ENCODE results near the gene CMSS1. TPM values are rescaled to one million over a fixed set of nuclear protein-coding genes. Genes with fewer than 3 reads are reported as not detected.

CMSS1 gene
- total RNA-seq, 1 experiment from 2014 or later = 98.6 TPM

DNA sequence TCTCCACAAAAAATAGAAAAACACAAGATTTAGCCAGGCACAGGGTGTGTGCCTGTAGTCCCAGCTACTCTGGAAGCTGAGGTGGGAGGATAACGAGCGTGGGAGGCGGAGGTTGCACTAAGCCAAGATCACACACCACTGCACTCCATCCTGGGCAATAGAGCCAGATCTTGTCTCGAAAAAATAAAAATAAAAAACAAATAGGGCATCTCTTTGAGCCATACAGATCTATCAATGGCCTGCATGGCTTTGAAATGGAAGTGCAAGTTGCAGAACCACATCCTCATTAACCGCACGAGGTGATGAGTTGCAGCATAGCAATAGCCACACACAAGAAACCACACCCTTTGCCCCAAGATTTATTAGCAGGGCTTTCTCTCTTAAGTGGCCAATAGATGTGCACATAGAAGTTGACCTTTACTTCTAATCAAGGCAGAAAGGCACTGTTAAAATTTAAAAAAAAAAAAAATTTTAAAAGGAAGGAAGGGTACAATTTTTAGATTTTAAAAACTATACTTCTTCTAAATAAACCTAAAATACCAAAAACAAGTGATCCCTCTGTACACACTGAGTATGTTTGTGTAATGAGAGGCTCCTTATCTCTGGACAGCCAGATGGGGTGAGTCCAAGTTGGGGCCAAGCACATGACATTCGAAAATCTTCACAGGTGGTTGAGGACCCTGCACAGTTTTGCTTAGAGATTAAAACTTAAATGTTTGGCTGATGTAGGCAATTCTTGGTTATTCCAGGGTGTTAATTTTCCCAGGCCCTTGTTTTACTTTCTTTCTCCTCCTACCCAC lies 243.2 kb downstream of the CMSS1 start:
- TF ChIP-seq, protein P1, sequence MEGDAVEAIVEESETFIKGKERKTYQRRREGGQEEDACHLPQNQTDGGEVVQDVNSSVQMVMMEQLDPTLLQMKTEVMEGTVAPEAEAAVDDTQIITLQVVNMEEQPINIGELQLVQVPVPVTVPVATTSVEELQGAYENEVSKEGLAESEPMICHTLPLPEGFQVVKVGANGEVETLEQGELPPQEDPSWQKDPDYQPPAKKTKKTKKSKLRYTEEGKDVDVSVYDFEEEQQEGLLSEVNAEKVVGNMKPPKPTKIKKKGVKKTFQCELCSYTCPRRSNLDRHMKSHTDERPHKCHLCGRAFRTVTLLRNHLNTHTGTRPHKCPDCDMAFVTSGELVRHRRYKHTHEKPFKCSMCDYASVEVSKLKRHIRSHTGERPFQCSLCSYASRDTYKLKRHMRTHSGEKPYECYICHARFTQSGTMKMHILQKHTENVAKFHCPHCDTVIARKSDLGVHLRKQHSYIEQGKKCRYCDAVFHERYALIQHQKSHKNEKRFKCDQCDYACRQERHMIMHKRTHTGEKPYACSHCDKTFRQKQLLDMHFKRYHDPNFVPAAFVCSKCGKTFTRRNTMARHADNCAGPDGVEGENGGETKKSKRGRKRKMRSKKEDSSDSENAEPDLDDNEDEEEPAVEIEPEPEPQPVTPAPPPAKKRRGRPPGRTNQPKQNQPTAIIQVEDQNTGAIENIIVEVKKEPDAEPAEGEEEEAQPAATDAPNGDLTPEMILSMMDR (conservative IDR thresholded peaks at IDR 0.05; ENCODE audit: low read depth, low read length) = no peak
- no peak for TF ChIP-seq EZH2 (IDR thresholded peaks at IDR 0.05; ENCODE audit: borderline replicate concordance, low read depth, low read length, poor library complexity, severe bottlenecking)

GRCh38 chr3:100062665-100063064 lies 245.0 kb downstream of the CMSS1 start:
- TF ChIP-seq, protein P1 (conservative IDR thresholded peaks at IDR 0.05; ENCODE audit: low read depth, low read length) = no peak
- no peak for TF ChIP-seq EZH2 (IDR thresholded peaks at IDR 0.05; ENCODE audit: borderline replicate concordance, low read depth, low read length, poor library complexity, severe bottlenecking)
- Histone ChIP-seq H3K36me3 (ENCODE audit: insufficient read depth, low read length, poor library complexity, severe bottlenecking) (no peaks in the 10 kb centered on the region), H3K27me3 (replicated peaks; ENCODE audit: insufficient read depth, low read depth, low read length, poor library complexity) (no peaks in the 10 kb centered on the region), H3K4me1 (ENCODE audit: insufficient read depth, low read length, poor library complexity, severe bottlenecking) (no peaks in the 10 kb centered on the region), H3K9me3 (ENCODE audit: low read depth, low read length, poor library complexity, severe bottlenecking) (no peaks in the 10 kb centered on the region), H3K4me3 (ENCODE audit: low read depth, low read length, poor library complexity, severe bottlenecking) (no peak overlapping the region), H3K27ac (ENCODE audit: low read depth, low read length, poor library complexity, severe bottlenecking) (no peak overlapping the region)
- POLR2A ChIA-PET (ENCODE audit: low non-redundant PET) = no interaction called here
- CTCF ChIA-PET = no interaction called here
- BruUV-seq (replicated peaks) = no TSS peak
- no peak for DNase-seq (ENCODE audit: low spot score)
- intact Hi-C loops (cut with micrococcal nuclease; ENCODE audit: unreplicated experiment) = no loop called here

More for the DNA sequence above, 243.2 kb downstream of the CMSS1 start:
- ChIA-PET POLR2A (ENCODE audit: low non-redundant PET) (no interaction called here), CTCF (no interaction called here)
- no peak overlapping the region for H3K27ac ChIP-seq (ENCODE audit: low read depth, low read length, poor library complexity, severe bottlenecking)
- intact Hi-C loops (cut with micrococcal nuclease; ENCODE audit: unreplicated experiment) = no loop called here
- DNase-seq (ENCODE audit: low spot score) = no peak
- H3K4me3 ChIP-seq (ENCODE audit: low read depth, low read length, poor library complexity, severe bottlenecking) = no peak overlapping the region
- no peaks in the 10 kb centered on the region for H3K9me3 ChIP-seq (ENCODE audit: low read depth, low read length, poor library complexity, severe bottlenecking)
- no peaks in the 10 kb centered on the region for H3K4me1 ChIP-seq (ENCODE audit: insufficient read depth, low read length, poor library complexity, severe bottlenecking)
- H3K36me3 ChIP-seq (ENCODE audit: insufficient read depth, low read length, poor library complexity, severe bottlenecking) = no peaks in the 10 kb centered on the region
- no TSS peak for BruUV-seq (replicated peaks)
- no peaks in the 10 kb centered on the region for H3K27me3 ChIP-seq (replicated peaks; ENCODE audit: insufficient read depth, low read depth, low read length, poor library complexity)

GRCh38 chr3:100063929-100064461 lies 246.3 kb downstream of the CMSS1 start:
- no peak overlapping the region for H3K4me3 ChIP-seq (ENCODE audit: low read depth, low read length, poor library complexity, severe bottlenecking)
- CTCF ChIA-PET = no interaction called here
- H3K27ac ChIP-seq (ENCODE audit: low read depth, low read length, poor library complexity, severe bottlenecking) = no peak overlapping the region
- intact Hi-C loops (cut with micrococcal nuclease; ENCODE audit: unreplicated experiment) = no loop called here
- POLR2A ChIA-PET (ENCODE audit: low non-redundant PET) = interaction anchor here (0.7 kb wide), 1 partner anchor 37 kb away, joined by 4 read pairs; no protein-coding TSS in a partner anchor
- TF ChIP-seq EZH2 (IDR thresholded peaks at IDR 0.05; ENCODE audit: borderline replicate concordance, low read depth, low read length, poor library complexity, severe bottlenecking) = no peak
- TF ChIP-seq, protein P1 (conservative IDR thresholded peaks at IDR 0.05; ENCODE audit: low read depth, low read length) = no peak
- H3K27me3 ChIP-seq (replicated peaks; ENCODE audit: insufficient read depth, low read depth, low read length, poor library complexity) = no peaks in the 10 kb centered on the region
- DNase-seq (ENCODE audit: low spot score) = no peak
- no TSS peak for BruUV-seq (replicated peaks)
- H3K36me3 ChIP-seq (ENCODE audit: insufficient read depth, low read length, poor library complexity, severe bottlenecking) = no peaks in the 10 kb centered on the region
- H3K4me1 ChIP-seq (ENCODE audit: insufficient read depth, low read length, poor library complexity, severe bottlenecking) = peaks cover 2% of the 10 kb centered on the region
- H3K9me3 ChIP-seq (ENCODE audit: low read depth, low read length, poor library complexity, severe bottlenecking) = no peaks in the 10 kb centered on the region

Data from A673 (cell line).